ENCODE data around the gene GUCY2F. TPM values are rescaled to one million over a fixed set of nuclear protein-coding genes. Genes with fewer than 3 reads are reported as not detected.

The GUCY2F gene
- total and polyA plus RNA-seq, 7 experiments from 2014 or later = not detected

DNA sequence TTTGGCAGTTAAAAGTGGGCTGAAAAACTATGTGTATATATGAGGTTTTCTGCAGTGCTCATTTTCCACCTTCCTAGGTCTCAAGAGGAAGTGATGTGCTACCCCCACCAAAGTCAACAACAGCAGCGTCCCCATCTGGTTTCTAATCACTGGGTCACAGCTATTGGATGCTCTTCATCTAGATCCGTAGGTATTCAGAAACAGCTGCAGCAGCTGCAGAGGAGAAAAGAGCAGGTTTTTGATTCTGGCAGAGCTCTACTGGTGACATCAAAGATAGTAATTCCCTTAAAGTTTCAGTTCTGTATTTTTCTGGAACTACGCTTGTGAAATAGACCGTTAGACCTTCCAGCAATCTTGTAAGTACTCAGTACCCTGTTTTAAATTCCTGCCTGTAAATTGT is 5.8 kb upstream of the GUCY2F start:
- peaks cover 0 to 14% (median 0%) of the 10 kb centered on the region in 5 donors for H3K27me3 Mint-ChIP-seq
- intact Hi-C loops (cut with micrococcal nuclease) = loop anchor here (2.0 to 10.0 kb wide), 5 partner anchors 147 to 925 kb away; no protein-coding TSS in a partner anchor

DNA sequence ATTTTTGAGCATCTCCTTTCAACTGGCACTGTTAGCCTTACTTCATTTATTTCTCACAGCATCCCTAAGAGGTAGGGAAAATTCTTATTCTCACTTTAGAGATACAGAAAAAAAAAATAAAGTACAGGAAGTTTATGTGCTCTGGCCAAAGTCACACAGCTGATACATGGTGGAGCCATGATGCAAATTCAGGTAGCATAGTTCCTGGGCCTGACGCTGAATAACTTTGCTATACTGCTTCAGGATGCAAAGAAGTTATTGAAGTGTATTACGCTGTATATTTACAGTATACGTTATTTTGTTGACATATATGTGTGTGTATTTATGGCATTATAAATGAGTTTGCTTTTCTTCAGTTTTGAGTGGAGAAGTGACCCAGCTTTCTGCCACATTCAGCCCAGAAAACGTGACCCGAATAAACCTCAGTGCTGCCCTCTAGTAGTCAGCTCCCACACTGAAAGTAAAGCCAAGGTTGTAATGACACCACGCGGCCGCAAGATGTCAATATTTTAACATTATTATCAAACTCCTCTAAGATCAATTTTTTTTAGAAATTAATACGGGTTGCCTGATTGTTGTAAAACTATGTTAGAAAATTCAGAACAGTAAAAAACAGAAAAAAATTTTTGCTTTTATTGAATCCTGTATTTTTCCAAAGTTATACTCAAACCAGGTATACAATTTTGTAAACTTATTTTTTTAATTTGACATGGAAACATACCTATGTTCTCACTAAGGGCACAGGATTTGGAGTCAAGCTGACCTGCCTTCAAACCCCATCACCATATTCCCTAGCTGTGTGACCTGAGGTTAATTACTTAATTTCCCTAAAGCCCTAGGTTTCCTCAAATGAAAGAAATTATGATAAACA is 3.8 kb upstream of the GUCY2F start:
- H3K36me3 Mint-ChIP-seq = no peaks in the 10 kb centered on the region
- DNase-seq (peak; percentile 7 to 70 (median 50)), ATAC-seq (peak; percentile 92)
- intact Hi-C loops (cut with micrococcal nuclease) = loop anchor here (1.0 to 10.0 kb wide), 11 partner anchors 51 to 927 kb away; partner anchors contain the start of gene NXT2 (in 1 of the 2)
- ChIA-PET POLR2A (no interaction called here), CTCF (interaction anchor here (1.0 to 1.8 kb wide), 3 partner anchors 11 to 149 kb away, joined by 3 to 9 read pairs (median 3); no protein-coding TSS in a partner anchor)
- H3K9me3 ChIP-seq (ENCODE audit: control insufficient read depth in 2 of 3, low read length in 3 of 3) = no peaks in the 10 kb centered on the region
- no peak overlapping the region for H3K27ac Mint-ChIP-seq
- H3K4me1 ChIP-seq (ENCODE audit: control insufficient read depth in 2 of 2, insufficient read depth in 2 of 2, low read length in 2 of 2) = no peaks in the 10 kb centered on the region
- H3K4me3 ChIP-seq (ENCODE audit: low read length) = no peak overlapping the region
- H3K27me3 ChIP-seq (ENCODE audit: control insufficient read depth in 2 of 2, insufficient read depth in 2 of 2, low read length in 2 of 2) = no peaks in the 10 kb centered on the region
- no peaks in the 10 kb centered on the region for H3K36me3 ChIP-seq (ENCODE audit: control insufficient read depth in 2 of 3, insufficient read depth in 3 of 3, low read length in 3 of 3)
- H3K27me3 Mint-ChIP-seq = peaks cover 0 to 14% (median 0%) of the 10 kb centered on the region in 5 donors
- no peaks in the 10 kb centered on the region for H3K9me3 Mint-ChIP-seq
- no peak overlapping the region for H3K4me3 Mint-ChIP-seq
- H3K27ac ChIP-seq (ENCODE audit: low read depth, low read length) = no peak overlapping the region
- peaks cover 0 to 2% (median 0%) of the 10 kb centered on the region in 7 donors for H3K4me1 Mint-ChIP-seq

More for the DNA sequence above, 5.8 kb upstream of the GUCY2F start:
- H3K4me1 Mint-ChIP-seq = no peaks in the 10 kb centered on the region
- no peaks in the 10 kb centered on the region for H3K36me3 Mint-ChIP-seq
- Histone ChIP-seq H3K36me3 (ENCODE audit: control insufficient read depth in 2 of 3, insufficient read depth in 3 of 3, low read length in 3 of 3) (no peaks in the 10 kb centered on the region), H3K4me3 (ENCODE audit: low read length) (no peak overlapping the region), H3K4me1 (ENCODE audit: control insufficient read depth in 2 of 2, insufficient read depth in 2 of 2, low read length in 2 of 2) (no peaks in the 10 kb centered on the region), H3K27ac (ENCODE audit: low read depth, low read length) (no peak overlapping the region), H3K27me3 (ENCODE audit: control insufficient read depth in 2 of 2, insufficient read depth in 2 of 2, low read length in 2 of 2) (no peaks in the 10 kb centered on the region), H3K9me3 (ENCODE audit: control insufficient read depth in 2 of 3, low read length in 3 of 3) (no peaks in the 10 kb centered on the region)
- CTCF ChIA-PET = no interaction called here
- H3K27ac Mint-ChIP-seq = no peak overlapping the region
- ATAC-seq (no peak), DNase-seq (no peak)
- no peaks in the 10 kb centered on the region for H3K9me3 Mint-ChIP-seq
- H3K4me3 Mint-ChIP-seq = no peak overlapping the region
- POLR2A ChIA-PET = no interaction called here

DNA sequence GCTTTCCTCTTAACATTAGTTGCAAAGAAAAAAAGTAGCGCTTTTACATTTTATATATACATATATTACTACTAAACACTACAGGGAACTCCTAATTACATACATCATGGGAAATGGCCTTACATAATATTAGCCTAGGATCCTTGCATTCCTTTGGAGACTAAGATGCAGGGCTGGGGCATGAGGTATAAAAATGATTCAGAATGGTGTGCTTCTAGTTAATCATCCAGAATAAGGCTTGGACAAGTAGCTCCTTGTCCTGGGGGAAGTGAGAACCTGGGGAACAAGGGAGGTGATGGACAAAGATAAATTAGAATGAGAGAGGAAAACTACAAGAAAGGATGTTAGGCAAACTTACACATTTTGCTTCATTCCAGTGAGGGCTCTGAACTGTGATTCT is 3.0 kb upstream of the GUCY2F start:
- Mint-ChIP-seq H3K9me3 (no peaks in the 10 kb centered on the region), H3K27me3 (peaks cover 0 to 14% (median 0%) of the 10 kb centered on the region in 5 donors), H3K4me3 (no peak overlapping the region), H3K27ac (no peak overlapping the region), H3K36me3 (no peaks in the 10 kb centered on the region), H3K4me1 (peaks cover 0 to 3% (median 0%) of the 10 kb centered on the region in 7 donors)
- no peak overlapping the region for H3K27ac ChIP-seq (ENCODE audit: low read depth, low read length)
- CTCF ChIA-PET = interaction anchor here (0.7 to 1.8 kb wide), 2 partner anchors 106 to 150 kb away, joined by 3 to 9 read pairs; no protein-coding TSS in a partner anchor
- H3K36me3 ChIP-seq (ENCODE audit: control insufficient read depth in 2 of 3, insufficient read depth in 3 of 3, low read length in 3 of 3) = no peaks in the 10 kb centered on the region
- POLR2A ChIA-PET = no interaction called here
- H3K9me3 ChIP-seq (ENCODE audit: control insufficient read depth in 2 of 3, low read length in 3 of 3) = no peaks in the 10 kb centered on the region
- DNase-seq = no peak
- no peaks in the 10 kb centered on the region for H3K4me1 ChIP-seq (ENCODE audit: control insufficient read depth in 2 of 2, insufficient read depth in 2 of 2, low read length in 2 of 2)
- no peak for ATAC-seq
- intact Hi-C loops (cut with micrococcal nuclease) = loop anchor here (1.0 to 10.0 kb wide), 10 partner anchors 52 to 927 kb away; partner anchors contain the start of gene NXT2 (in 1 of the 2)
- no peak overlapping the region for H3K4me3 ChIP-seq (ENCODE audit: low read length)
- H3K27me3 ChIP-seq (ENCODE audit: control insufficient read depth in 2 of 2, insufficient read depth in 2 of 2, low read length in 2 of 2) = no peaks in the 10 kb centered on the region

DNA sequence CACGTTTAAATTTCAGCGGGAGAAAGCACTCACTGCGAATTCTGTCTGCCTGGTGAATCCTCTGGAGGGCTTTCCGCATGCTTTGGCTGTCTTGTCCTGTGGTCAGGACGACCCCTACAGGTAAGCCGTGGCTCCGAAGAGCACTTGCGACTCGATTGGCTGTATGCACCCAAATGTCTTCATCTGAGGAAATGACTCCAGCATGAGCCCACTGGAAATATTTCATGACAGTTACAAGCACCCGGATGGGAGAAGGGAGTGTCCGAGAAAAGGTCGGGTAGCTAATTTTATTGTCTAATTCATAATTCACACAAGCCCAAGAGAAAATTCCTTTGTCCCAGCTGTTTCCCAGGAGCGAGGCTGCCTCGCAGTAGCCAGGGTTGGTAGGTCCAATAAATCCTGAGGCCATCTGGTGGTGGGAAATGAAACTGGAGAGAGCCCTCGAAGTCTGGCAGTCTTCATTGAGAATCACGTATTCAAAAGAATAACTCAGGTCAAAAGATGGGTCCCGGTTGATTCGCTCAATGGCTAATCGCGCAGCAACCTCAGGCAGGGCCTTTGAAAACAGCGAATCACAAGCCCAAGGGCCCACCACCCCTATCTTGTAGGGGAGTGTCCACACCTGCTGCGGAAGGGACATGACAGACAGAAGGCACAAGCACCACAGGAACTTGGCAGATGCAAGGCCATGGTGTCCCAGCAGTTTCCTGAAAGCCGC is 6.6 kb downstream of the GUCY2F start:
- H3K4me3 Mint-ChIP-seq = no peak overlapping the region

DNA sequence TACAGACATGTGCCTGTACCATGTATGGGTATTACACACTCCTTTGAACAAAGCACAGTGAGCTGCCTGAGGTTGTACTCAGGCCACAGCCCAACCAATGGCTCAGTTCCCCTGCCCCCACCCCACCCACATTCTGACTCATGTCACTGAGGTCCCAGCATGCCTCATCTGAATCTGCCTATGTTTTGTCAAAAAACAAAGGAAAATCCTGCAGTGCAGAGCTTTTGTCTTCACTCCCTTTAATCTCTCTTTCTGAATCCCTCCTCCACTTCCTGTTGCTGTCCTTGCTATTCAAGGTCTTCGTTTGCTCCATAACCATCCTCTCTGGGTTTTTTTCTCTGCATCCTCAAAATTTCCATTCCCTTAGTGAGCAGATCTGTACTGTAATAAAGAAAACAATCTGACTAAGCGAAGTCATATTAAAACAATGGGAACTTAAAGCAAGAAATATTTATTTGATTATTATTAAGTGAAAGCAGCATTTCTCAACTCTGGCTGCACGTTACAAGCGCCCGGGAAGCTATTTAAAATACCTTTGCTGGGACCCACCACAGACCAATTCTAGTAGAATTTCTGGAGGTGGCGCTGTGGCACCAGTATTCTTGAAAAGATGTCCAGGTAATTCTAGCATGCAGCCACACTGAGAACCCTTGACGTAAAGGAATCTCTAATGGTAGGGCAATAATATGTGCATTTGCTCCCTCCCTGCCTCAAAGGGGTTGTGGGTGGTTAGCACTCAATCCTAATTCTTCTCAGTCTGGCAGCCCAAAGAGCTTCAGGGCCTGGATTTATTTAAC is 8.7 kb downstream of the GUCY2F start:
- Histone ChIP-seq H3K27me3 (ENCODE audit: control insufficient read depth in 2 of 2, insufficient read depth in 2 of 2, low read length in 2 of 2) (no peaks in the 10 kb centered on the region), H3K27ac (ENCODE audit: low read depth, low read length) (no peak overlapping the region), H3K4me3 (ENCODE audit: low read length) (no peak overlapping the region), H3K4me1 (ENCODE audit: control insufficient read depth in 2 of 2, insufficient read depth in 2 of 2, low read length in 2 of 2) (no peaks in the 10 kb centered on the region), H3K9me3 (ENCODE audit: control insufficient read depth in 2 of 3, low read length in 3 of 3) (no peaks in the 10 kb centered on the region), H3K36me3 (ENCODE audit: control insufficient read depth in 2 of 3, insufficient read depth in 3 of 3, low read length in 3 of 3) (no peaks in the 10 kb centered on the region)
- H3K36me3 Mint-ChIP-seq = no peaks in the 10 kb centered on the region
- intact Hi-C loops (cut with micrococcal nuclease) = loop anchor here in 1 of 2 donors (10.0 kb wide), 1 partner anchor 1248 kb away; no protein-coding TSS in a partner anchor
- ChIA-PET POLR2A (no interaction called here), CTCF (interaction anchor here (0.6 to 1.2 kb wide), 2 partner anchors 8 to 17 kb away, joined by 3 read pairs; no protein-coding TSS in a partner anchor)
- no peak overlapping the region for H3K27ac Mint-ChIP-seq
- H3K4me1 Mint-ChIP-seq = peaks cover 3 to 10% (median 7%) of the 10 kb centered on the region in 7 donors
- peak; percentile 48 for ATAC-seq
- H3K27me3 Mint-ChIP-seq = peaks cover 0 to 4% (median 0%) of the 10 kb centered on the region in 5 donors
- H3K4me3 Mint-ChIP-seq = no peak overlapping the region
- no peak for DNase-seq
- H3K9me3 Mint-ChIP-seq = no peaks in the 10 kb centered on the region

More for the DNA sequence above, 6.6 kb downstream of the GUCY2F start:
- ChIA-PET CTCF (interaction anchor here (1.4 kb wide), 1 partner anchor 11 kb away, joined by 3 read pairs; no protein-coding TSS in a partner anchor), POLR2A (no interaction called here)
- Mint-ChIP-seq H3K27ac (no peak overlapping the region), H3K36me3 (no peaks in the 10 kb centered on the region), H3K27me3 (no peaks in the 10 kb centered on the region), H3K4me1 (peaks cover 3 to 10% (median 7%) of the 10 kb centered on the region in 7 donors), H3K9me3 (no peaks in the 10 kb centered on the region)
- DNase-seq = peak in 2 of 9 donors; percentile 2 to 3
- H3K27ac ChIP-seq (ENCODE audit: low read depth, low read length) = no peak overlapping the region
- no peaks in the 10 kb centered on the region for H3K4me1 ChIP-seq (ENCODE audit: control insufficient read depth in 2 of 2, insufficient read depth in 2 of 2, low read length in 2 of 2)
- H3K4me3 ChIP-seq (ENCODE audit: low read length) = no peak overlapping the region
- intact Hi-C loops (cut with micrococcal nuclease) = loop anchor here in 1 of 2 donors (10.0 kb wide), 1 partner anchor 1251 kb away; no protein-coding TSS in a partner anchor
- no peak for ATAC-seq
- no peaks in the 10 kb centered on the region for H3K9me3 ChIP-seq (ENCODE audit: control insufficient read depth in 2 of 3, low read length in 3 of 3)
- H3K36me3 ChIP-seq (ENCODE audit: control insufficient read depth in 2 of 3, insufficient read depth in 3 of 3, low read length in 3 of 3) = no peaks in the 10 kb centered on the region
- H3K27me3 ChIP-seq (ENCODE audit: control insufficient read depth in 2 of 2, insufficient read depth in 2 of 2, low read length in 2 of 2) = no peaks in the 10 kb centered on the region

DNA sequence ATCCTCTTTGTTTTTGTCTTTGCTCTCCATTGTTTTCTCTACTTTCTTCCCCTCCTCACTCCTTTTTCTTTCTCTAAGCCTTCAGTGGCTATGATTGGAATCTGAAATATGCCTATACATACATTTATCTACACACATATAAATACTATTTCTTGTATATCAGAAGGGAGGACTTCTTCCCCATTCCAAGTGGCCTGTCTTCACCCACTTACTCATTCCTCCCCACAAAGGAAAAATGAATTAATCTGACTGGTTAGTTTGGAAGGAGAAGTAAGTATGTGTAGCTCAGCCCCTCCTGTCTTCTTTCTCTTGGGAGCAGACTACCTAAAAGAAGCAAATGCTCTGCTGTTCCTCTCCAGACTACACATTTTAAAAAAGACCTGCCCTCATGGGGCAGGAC is 17.7 kb downstream of the GUCY2F start:
- DNase-seq (no peak), ATAC-seq (no peak)
- no peaks in the 10 kb centered on the region for H3K9me3 ChIP-seq (ENCODE audit: control insufficient read depth in 2 of 3, low read length in 3 of 3)
- intact Hi-C loops (cut with micrococcal nuclease) = no loop called here
- no peaks in the 10 kb centered on the region for H3K4me1 Mint-ChIP-seq
- H3K36me3 ChIP-seq (ENCODE audit: control insufficient read depth in 2 of 3, insufficient read depth in 3 of 3, low read length in 3 of 3) = no peaks in the 10 kb centered on the region
- peaks cover 8 to 23% (median 17%) of the 10 kb centered on the region in 5 donors for H3K27me3 Mint-ChIP-seq
- H3K27me3 ChIP-seq (ENCODE audit: control insufficient read depth in 2 of 2, insufficient read depth in 2 of 2, low read length in 2 of 2) = no peaks in the 10 kb centered on the region
- no peaks in the 10 kb centered on the region for H3K4me1 ChIP-seq (ENCODE audit: control insufficient read depth in 2 of 2, insufficient read depth in 2 of 2, low read length in 2 of 2)
- H3K27ac Mint-ChIP-seq = no peak overlapping the region
- CTCF ChIA-PET = no interaction called here
- H3K9me3 Mint-ChIP-seq = peaks cover 0 to 4% (median 0%) of the 10 kb centered on the region in 11 donors
- H3K36me3 Mint-ChIP-seq = no peaks in the 10 kb centered on the region
- H3K4me3 ChIP-seq (ENCODE audit: low read length) = no peak overlapping the region
- POLR2A ChIA-PET = no interaction called here
- no peak overlapping the region for H3K4me3 Mint-ChIP-seq
- no peak overlapping the region for H3K27ac ChIP-seq (ENCODE audit: low read depth, low read length)
